GM23248 (cell line): ENCODE data around the gene HNRNPUL2. TPM values are rescaled to one million over a fixed set of nuclear protein-coding genes. Genes with fewer than 3 reads are reported as not detected.

Experiments used
- DNase-seq: peaks from one replicate; pipeline ENCODE4 v3.0.0-alpha.2; 2015
- H2AFZ ChIP-seq: fragments of 200-600 bp; sonication (generic); 2 replicates; pipeline ENCODE4 v1.6.1; 2016; ENCODE audit warnings: antibody characterized with exemption
- H3F3A ChIP-seq: fragments of 200-600 bp; sonication (generic); 2 replicates; pipeline ENCODE4 v1.6.1; 2016; ENCODE audit warnings: mild to moderate bottlenecking, antibody characterized with exemption, mixed run types; ENCODE audit not compliant: insufficient read depth
- H3K27ac ChIP-seq: fragments of 200-600 bp; sonication (generic); 2 replicates; pipeline ENCODE4 v1.5.1; 2016; ENCODE audit warnings: mild to moderate bottlenecking
- H3K27me3 ChIP-seq: fragments of 200-600 bp; sonication (generic); replicated peaks from 2 replicates; pipeline ENCODE4 v1.6.1; 2016; ENCODE audit warnings: mild to moderate bottlenecking; ENCODE audit not compliant: insufficient read depth
- H3K36me3 ChIP-seq: fragments of 200-600 bp; sonication (generic); 2 replicates; pipeline ENCODE4 v1.6.1; 2016; ENCODE audit warnings: low read depth, mild to moderate bottlenecking
- H3K4me1 ChIP-seq: fragments of 200-600 bp; sonication (generic); 2 replicates; pipeline ENCODE4 v1.6.1; 2016; ENCODE audit warnings: mild to moderate bottlenecking; ENCODE audit not compliant: insufficient read depth
- H3K4me2 ChIP-seq: fragments of 200-600 bp; sonication (generic); one replicate; pipeline ENCODE4 v1.6.1; 2016; ENCODE audit warnings: mild to moderate bottlenecking; ENCODE audit not compliant: unreplicated experiment
- H3K4me3 ChIP-seq: fragments of 200-600 bp; sonication (generic); 2 replicates; pipeline ENCODE4 v1.5.1; 2016; ENCODE audit warnings: mild to moderate bottlenecking
- H3K79me2 ChIP-seq: fragments of 200-600 bp; sonication (generic); 2 replicates; pipeline ENCODE4 v1.6.1; 2016; ENCODE audit warnings: mild to moderate bottlenecking; ENCODE audit not compliant: insufficient read depth
- H3K9ac ChIP-seq: fragments of 200-600 bp; sonication (generic); 2 replicates; pipeline ENCODE4 v1.6.1; 2016; ENCODE audit warnings: mild to moderate bottlenecking
- H3K9me2 ChIP-seq: fragments of 200-600 bp; sonication (generic); 2 replicates; pipeline ENCODE4 v1.6.1; 2016; ENCODE audit warnings: mixed run types, mild to moderate bottlenecking, moderate library complexity; ENCODE audit not compliant: insufficient read depth
- H3K9me3 ChIP-seq: fragments of 200-600 bp; sonication (generic); one replicate; pipeline ENCODE4 v1.6.1; 2017; ENCODE audit warnings: low read depth
- H4K20me1 ChIP-seq: fragments of 200-600 bp; sonication (generic); 2 replicates; pipeline ENCODE4 v1.6.0; 2016; ENCODE audit not compliant: insufficient read depth
- EZH2 ChIP-seq: fragments of 200-600 bp; sonication (generic); IDR thresholded peaks from 2 replicates; pipeline ENCODE4 v1.6.1; 2018; ENCODE audit warnings: antibody characterized with exemption, mild to moderate bottlenecking; ENCODE audit not compliant: insufficient read depth, poor library complexity, severe bottlenecking
- EZH2phosphoT487 ChIP-seq: fragments of 200-600 bp; sonication (generic); IDR thresholded peaks from 2 replicates; pipeline ENCODE4 v1.6.1; 2018; ENCODE audit warnings: antibody characterized with exemption, moderate library complexity, mild to moderate bottlenecking, low read depth; ENCODE audit not compliant: insufficient read depth
- WGBS, 2 experiments: methylation state at CpG; one replicate each; pipeline ENCODE4 v1.1.6; 2015 to 2017; ENCODE audit warnings: low lambda C conversion rate in 2 of 2, low coverage in 1 of 2; ENCODE audit errors: missing lambda C conversion rate in 2 of 2; 5-methylcytosine and 5-hydroxymethylcytosine counted together
- in situ Hi-C: fragments of 300-500 bp; cut with MboI; formaldehyde crosslinking; loops from 2 replicates; pipeline ENCODE4 v1.15.0; 2020
- polyA plus RNA-seq: library from polyadenylated mRNA; unstranded; fragments of >200 nt; fragmentation: Nextera tagmentation; extraction: Ambion mirVana; gene quantifications from 2 replicates; pipeline ENCODE4 v1.2.1, GENCODE V29; 2016
- total RNA-seq: library from RNA; depleted of rRNA; stranded (reverse); fragments of >200 nt; shearing (Covaris generic); gene quantifications from 2 replicates; pipeline ENCODE4 v1.2.3, GENCODE V29; 2014

HNRNPUL2 gene
- total and polyA plus RNA-seq, 2 experiments from 2014 or later, result 3.1 to 5.0 TPM

DNA sequence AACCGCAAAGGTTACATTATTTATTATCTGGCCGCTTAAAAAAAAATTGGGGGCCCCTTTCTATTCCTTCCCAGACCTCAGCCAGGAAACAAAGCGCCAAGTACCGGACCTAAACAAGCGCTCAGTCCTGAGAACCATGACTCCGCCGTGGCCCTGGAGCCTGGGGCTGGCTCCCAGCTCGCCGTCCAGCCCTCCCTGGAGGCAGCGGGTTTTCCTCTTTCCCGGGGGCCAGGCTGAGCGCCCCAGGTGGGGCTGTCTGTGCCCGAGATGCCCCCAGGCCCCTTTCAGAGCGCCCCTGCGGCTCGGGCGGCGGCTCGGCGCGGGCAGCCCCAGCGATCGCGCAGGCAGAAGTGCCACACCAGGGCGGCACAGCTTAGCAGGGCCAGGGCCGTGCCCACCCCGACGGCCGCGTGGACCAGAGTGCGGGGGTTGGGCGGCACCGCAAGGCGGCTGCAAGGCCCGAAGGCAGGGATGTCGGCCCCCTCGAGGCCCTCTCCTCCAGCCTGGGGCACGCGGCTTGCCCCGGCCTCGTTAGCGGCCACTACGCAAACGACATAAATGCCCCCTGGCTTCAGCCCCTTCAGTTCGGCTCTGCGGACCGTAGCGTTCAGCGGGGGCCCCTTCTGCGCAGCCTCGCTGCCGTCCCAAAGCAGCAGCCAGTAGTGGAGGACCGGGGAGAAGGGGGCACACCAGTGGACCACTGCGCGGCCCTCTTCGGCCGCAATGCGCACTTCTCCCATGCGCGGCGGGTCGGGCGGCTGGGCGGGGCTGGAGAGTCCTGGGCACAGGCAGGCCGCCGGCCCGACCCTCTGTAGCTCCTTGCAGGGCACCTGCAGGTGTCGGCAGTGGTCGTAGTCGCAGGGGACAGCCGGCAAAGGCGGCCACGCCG lies 39.5 kb downstream of the HNRNPUL2 start:
- in situ Hi-C loops, result loop anchor here (25.0 kb wide), 1 partner anchor 300 kb away; no protein-coding TSS in a partner anchor
- Histone ChIP-seq H3K9me2 (no peaks in the 10 kb centered on the region), H4K20me1 (no peaks in the 10 kb centered on the region), H3K9me3 (no peaks in the 10 kb centered on the region), H3K4me3 (peak overlapping the region; percentile 20), H3K9ac (peak overlapping the region; percentile 65), H3K4me1 (peaks cover 23% of the 10 kb centered on the region), H2AFZ (peak overlapping the region; percentile 60), H3K27ac (no peak overlapping the region), H3K27me3 (no peaks in the 10 kb centered on the region), H3F3A (peaks cover 23% of the 10 kb centered on the region; the same call in 1 of the 2 replicates), H3K4me2 (peak overlapping the region; percentile 65), H3K36me3 (no peaks in the 10 kb centered on the region), H3K79me2 (no peaks in the 10 kb centered on the region)
- TF ChIP-seq EZH2phosphoT487 (no peak), EZH2 (no peak)
- DNase-seq, result no peak
- WGBS, 2 experiments, result 41 to 45% methylated on average over 65 to 72 of the region's 74 CpGs

DNA sequence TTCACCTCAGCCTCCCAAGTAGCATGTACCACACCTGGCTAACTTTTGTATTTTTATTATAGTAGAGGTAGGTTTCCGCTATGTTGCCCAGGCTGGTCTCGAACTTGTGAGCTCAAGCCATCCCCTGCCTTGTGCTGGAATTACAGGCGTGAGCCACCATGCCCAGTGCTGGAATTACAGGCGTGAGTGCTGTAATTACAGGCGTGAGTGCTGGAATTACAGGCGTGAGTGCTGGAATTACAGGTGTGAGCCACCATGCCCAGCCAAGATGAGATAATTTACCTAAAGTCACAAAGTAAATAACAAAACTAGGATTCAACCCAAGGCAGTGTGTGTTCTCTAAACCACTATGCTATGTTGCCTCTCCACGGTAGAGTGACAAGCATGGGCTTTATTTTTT lies 44.7 kb downstream of the HNRNPUL2 start:
- H3K27me3 ChIP-seq, result no peaks in the 10 kb centered on the region
- no peak overlapping the region for H3K4me3 ChIP-seq
- no peaks in the 10 kb centered on the region for H3K9me2 ChIP-seq
- TF ChIP-seq EZH2, result no peak
- no peak overlapping the region for H3K4me2 ChIP-seq
- H3K27ac ChIP-seq, result no peak overlapping the region
- WGBS, 2 experiments, result 84 to 89% methylated on average over 7 of the region's 7 CpGs
- no peak overlapping the region for H2AFZ ChIP-seq
- H3F3A ChIP-seq, result peaks cover 15% of the 10 kb centered on the region
- H4K20me1 ChIP-seq, result no peaks in the 10 kb centered on the region
- no peaks in the 10 kb centered on the region for H3K36me3 ChIP-seq
- peaks cover 13% of the 10 kb centered on the region for H3K79me2 ChIP-seq
- no peak for DNase-seq
- H3K4me1 ChIP-seq, result peaks cover 10% of the 10 kb centered on the region
- no peaks in the 10 kb centered on the region for H3K9me3 ChIP-seq
- in situ Hi-C loops, result loop anchor here (25.0 kb wide), 1 partner anchor 295 kb away; no protein-coding TSS in a partner anchor
- H3K9ac ChIP-seq, result no peak overlapping the region

DNA sequence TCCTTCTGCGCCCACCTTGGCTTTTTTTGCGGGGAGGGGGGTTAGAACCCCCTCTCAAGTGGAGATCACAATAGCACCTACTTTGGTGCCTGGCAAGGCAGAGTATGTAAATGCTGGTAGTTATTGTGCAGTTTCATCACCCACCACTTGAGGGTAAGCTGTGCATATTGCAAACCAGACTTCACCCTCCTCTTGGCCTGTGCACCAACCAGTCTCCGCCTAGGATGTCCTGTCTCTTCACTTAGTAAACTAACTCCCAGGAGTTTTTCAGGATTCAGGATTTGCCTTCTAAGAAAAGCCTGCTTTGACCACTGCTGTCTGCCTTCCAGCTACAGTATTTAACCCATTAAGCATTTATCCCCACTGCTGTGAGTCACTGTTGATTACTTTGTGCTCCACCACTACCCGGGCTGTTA lies 46.4 kb downstream of the HNRNPUL2 start:
- peak; percentile 90 for DNase-seq
- Histone ChIP-seq H3K4me1 (peaks cover 10% of the 10 kb centered on the region), H3F3A (peaks cover 23% of the 10 kb centered on the region), H3K27me3 (no peaks in the 10 kb centered on the region), H3K79me2 (peaks cover 30% of the 10 kb centered on the region), H3K27ac (peak overlapping the region; percentile 10), H2AFZ (peak overlapping the region; percentile 31), H3K9ac (no peak overlapping the region), H3K36me3 (peaks cover 7% of the 10 kb centered on the region; the same call in 1 of the 2 replicates), H4K20me1 (no peaks in the 10 kb centered on the region), H3K9me2 (no peaks in the 10 kb centered on the region), H3K4me2 (no peak overlapping the region), H3K9me3 (no peaks in the 10 kb centered on the region), H3K4me3 (no peak overlapping the region)
- TF ChIP-seq EZH2phosphoT487, result no peak
- no peak for TF ChIP-seq EZH2
- in situ Hi-C loops, result loop anchor here (25.0 kb wide), 1 partner anchor 294 kb away; no protein-coding TSS in a partner anchor
- WGBS, 2 experiments, result 3 to 5% methylated on average over 4 of the region's 4 CpGs

DNA sequence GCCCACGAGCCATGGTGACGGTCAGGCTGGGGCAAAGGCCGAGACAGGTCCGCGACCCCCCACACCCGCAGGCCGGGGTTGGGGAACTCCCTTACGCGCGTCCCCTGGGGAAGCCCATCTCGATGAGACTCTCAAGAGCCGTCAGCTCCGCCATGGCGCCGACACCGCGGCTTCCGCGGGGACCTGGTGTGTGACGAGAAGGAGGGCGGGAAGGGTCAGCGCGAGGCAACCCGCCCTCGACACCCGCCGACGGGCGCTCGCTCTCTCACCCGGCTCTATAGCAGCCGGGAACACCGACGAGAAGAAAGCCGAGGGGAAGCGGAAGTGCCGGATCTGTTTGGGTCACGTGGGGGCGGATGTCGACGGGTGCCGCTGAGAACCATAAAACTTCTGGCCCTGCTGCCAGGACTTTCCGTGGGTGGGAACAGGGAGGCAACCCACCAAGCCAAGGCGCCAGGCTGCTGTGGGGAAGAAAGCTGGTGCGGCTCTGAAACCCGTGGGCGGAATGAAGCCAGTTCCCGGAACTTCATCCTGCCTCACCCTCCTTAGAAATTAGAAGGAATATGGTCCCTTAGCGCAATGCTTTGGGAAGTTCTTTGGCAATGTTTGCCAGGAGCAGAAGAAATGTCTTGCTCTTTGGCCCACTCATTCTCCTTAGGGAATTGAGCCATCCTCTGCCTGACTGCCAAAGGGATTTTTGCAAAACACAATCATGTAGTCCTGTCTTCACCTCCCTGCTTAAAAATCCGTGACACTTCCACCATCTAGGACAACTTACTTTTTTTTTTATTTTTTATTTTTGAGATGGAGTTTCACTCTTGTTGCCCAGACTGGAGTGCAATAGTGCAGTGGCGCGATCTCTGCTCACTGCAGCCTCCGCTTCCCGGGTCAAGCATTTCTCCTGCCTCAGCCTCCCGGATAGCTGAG lies 48.2 kb downstream of the HNRNPUL2 start, which contains the start of gene UBXN1:
Gene UBXN1, minus strand, starts transcription at position 304 of the 927 bp plus-strand sequence. Its CDS starts 150 bp downstream, at position 154.
- Histone ChIP-seq H3K4me1 (peaks cover 10% of the 10 kb centered on the region), H3K4me3 (peak within 1 kb of the TSS; percentile 88), H3K36me3 (peaks cover 10% of the 10 kb centered on the region; the same call in 1 of the 2 replicates), H2AFZ (peak within 1 kb of the TSS; percentile 71), H3K9me3 (no peaks in the 10 kb centered on the region), H3K9ac (peak within 1 kb of the TSS; percentile 93), H3F3A (peaks cover 23% of the 10 kb centered on the region), H3K79me2 (peaks cover 48% of the 10 kb centered on the region), H3K9me2 (no peaks in the 10 kb centered on the region), H3K4me2 (peak within 1 kb of the TSS; percentile 98), H4K20me1 (no peaks in the 10 kb centered on the region), H3K27ac (peak within 1 kb of the TSS; percentile 82), H3K27me3 (no peaks in the 10 kb centered on the region)
- WGBS, 2 experiments, result 0 to 1% methylated on average over 50 to 53 of the region's 55 CpGs
- peak; percentile 96 for DNase-seq
- in situ Hi-C loops, result loop anchor here (25.0 kb wide), 1 partner anchor 292 kb away; no protein-coding TSS in a partner anchor
- TF ChIP-seq EZH2phosphoT487, result peak; percentile 80; the same call in 1 of the 2 replicates
- TF ChIP-seq EZH2, result no peak
